GM23248 (cell line): Measurements from ENCODE around the gene SUCLG1. TPM values are rescaled to one million over a fixed set of nuclear protein-coding genes. Genes with fewer than 3 reads are reported as not detected.
A peak's percentile ranks its signal among the peaks of the same experiment; 100 is the strongest.
"Not testable (repeated sequence)": the region's sequence is repeated elsewhere in the genome, so short reads cannot be mapped to it uniquely, and the experiment has no call there.

Experiments
- DNase-seq: peaks from one replicate; pipeline ENCODE4 v3.0.0-alpha.2; 2015
- H2AFZ ChIP-seq: fragments of 200-600 bp; sonication (generic); 2 replicates; pipeline ENCODE4 v1.6.1; 2016; ENCODE audit warnings: antibody characterized with exemption
- H3F3A ChIP-seq: fragments of 200-600 bp; sonication (generic); 2 replicates; pipeline ENCODE4 v1.6.1; 2016; ENCODE audit warnings: mild to moderate bottlenecking, antibody characterized with exemption, mixed run types; ENCODE audit not compliant: insufficient read depth
- H3K27ac ChIP-seq: fragments of 200-600 bp; sonication (generic); 2 replicates; pipeline ENCODE4 v1.5.1; 2016; ENCODE audit warnings: mild to moderate bottlenecking
- H3K27me3 ChIP-seq: fragments of 200-600 bp; sonication (generic); replicated peaks from 2 replicates; pipeline ENCODE4 v1.6.1; 2016; ENCODE audit warnings: mild to moderate bottlenecking; ENCODE audit not compliant: insufficient read depth
- H3K36me3 ChIP-seq: fragments of 200-600 bp; sonication (generic); 2 replicates; pipeline ENCODE4 v1.6.1; 2016; ENCODE audit warnings: low read depth, mild to moderate bottlenecking
- H3K4me1 ChIP-seq: fragments of 200-600 bp; sonication (generic); 2 replicates; pipeline ENCODE4 v1.6.1; 2016; ENCODE audit warnings: mild to moderate bottlenecking; ENCODE audit not compliant: insufficient read depth
- H3K4me2 ChIP-seq: fragments of 200-600 bp; sonication (generic); one replicate; pipeline ENCODE4 v1.6.1; 2016; ENCODE audit warnings: mild to moderate bottlenecking; ENCODE audit not compliant: unreplicated experiment
- H3K4me3 ChIP-seq: fragments of 200-600 bp; sonication (generic); 2 replicates; pipeline ENCODE4 v1.5.1; 2016; ENCODE audit warnings: mild to moderate bottlenecking
- H3K79me2 ChIP-seq: fragments of 200-600 bp; sonication (generic); 2 replicates; pipeline ENCODE4 v1.6.1; 2016; ENCODE audit warnings: mild to moderate bottlenecking; ENCODE audit not compliant: insufficient read depth
- H3K9ac ChIP-seq: fragments of 200-600 bp; sonication (generic); 2 replicates; pipeline ENCODE4 v1.6.1; 2016; ENCODE audit warnings: mild to moderate bottlenecking
- H3K9me2 ChIP-seq: fragments of 200-600 bp; sonication (generic); 2 replicates; pipeline ENCODE4 v1.6.1; 2016; ENCODE audit warnings: mixed run types, mild to moderate bottlenecking, moderate library complexity; ENCODE audit not compliant: insufficient read depth
- H3K9me3 ChIP-seq: fragments of 200-600 bp; sonication (generic); one replicate; pipeline ENCODE4 v1.6.1; 2017; ENCODE audit warnings: low read depth
- H4K20me1 ChIP-seq: fragments of 200-600 bp; sonication (generic); 2 replicates; pipeline ENCODE4 v1.6.0; 2016; ENCODE audit not compliant: insufficient read depth
- EZH2 ChIP-seq: fragments of 200-600 bp; sonication (generic); IDR thresholded peaks from 2 replicates; pipeline ENCODE4 v1.6.1; 2018; ENCODE audit warnings: antibody characterized with exemption, mild to moderate bottlenecking; ENCODE audit not compliant: insufficient read depth, poor library complexity, severe bottlenecking
- EZH2phosphoT487 ChIP-seq: fragments of 200-600 bp; sonication (generic); IDR thresholded peaks from 2 replicates; pipeline ENCODE4 v1.6.1; 2018; ENCODE audit warnings: antibody characterized with exemption, moderate library complexity, mild to moderate bottlenecking, low read depth; ENCODE audit not compliant: insufficient read depth
- WGBS, 2 experiments: methylation state at CpG; one replicate each; pipeline ENCODE4 v1.1.6; 2015 to 2017; ENCODE audit warnings: low lambda C conversion rate in 2 of 2, low coverage in 1 of 2; ENCODE audit errors: missing lambda C conversion rate in 2 of 2; 5-methylcytosine and 5-hydroxymethylcytosine counted together
- in situ Hi-C: fragments of 300-500 bp; cut with MboI; formaldehyde crosslinking; loops from 2 replicates; pipeline ENCODE4 v1.15.0; 2020
- polyA plus RNA-seq: library from polyadenylated mRNA; unstranded; fragments of >200 nt; fragmentation: Nextera tagmentation; extraction: Ambion mirVana; gene quantifications from 2 replicates; pipeline ENCODE4 v1.2.1, GENCODE V29; 2016
- total RNA-seq: library from RNA; depleted of rRNA; stranded (reverse); fragments of >200 nt; shearing (Covaris generic); gene quantifications from 2 replicates; pipeline ENCODE4 v1.2.3, GENCODE V29; 2014

SUCLG1 gene
- total and polyA plus RNA-seq, 2 experiments from 2014 or later: 50.4 to 80.2 TPM

DNA sequence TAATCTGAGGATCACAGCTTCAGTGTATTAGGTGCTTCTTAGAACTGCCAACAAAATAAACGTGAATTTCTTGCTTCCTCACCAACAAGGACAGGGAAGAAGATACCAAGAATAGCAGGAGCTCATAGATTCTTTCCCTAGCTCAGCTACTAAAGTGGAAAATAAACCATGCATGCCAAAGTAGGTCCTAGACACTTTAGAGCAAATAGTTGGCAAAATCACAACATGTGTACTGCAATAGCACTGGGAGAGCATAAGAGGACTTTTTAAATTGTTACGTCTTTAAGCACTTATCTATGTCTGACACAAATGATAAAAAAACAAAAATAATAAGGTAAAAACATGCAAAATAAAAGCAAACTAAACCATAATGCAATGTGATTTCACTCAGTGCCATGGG is 49.5 kb downstream of the SUCLG1 start:
- Histone ChIP-seq H3K36me3 (no peaks in the 10 kb centered on the region), H3F3A (no peaks in the 10 kb centered on the region), H3K4me2 (no peak overlapping the region), H3K9me3 (no peaks in the 10 kb centered on the region), H3K4me3 (no peak overlapping the region), H4K20me1 (no peaks in the 10 kb centered on the region), H3K9me2 (no peaks in the 10 kb centered on the region), H3K9ac (no peak overlapping the region), H3K27me3 (peaks cover 20% of the 10 kb centered on the region), H3K27ac (no peak overlapping the region), H3K79me2 (no peaks in the 10 kb centered on the region), H3K4me1 (0 out of 2 replicates have a peak, but pooled peaks cover 7% of the 10 kb centered on the region), H2AFZ (no peak overlapping the region)
- in situ Hi-C loops: no loop called here
- no peak for TF ChIP-seq EZH2phosphoT487
- no peak for TF ChIP-seq EZH2
- no peak for DNase-seq
- 29 to 38% methylated on average over 2 of the region's 2 CpGs for WGBS, 2 experiments

DNA sequence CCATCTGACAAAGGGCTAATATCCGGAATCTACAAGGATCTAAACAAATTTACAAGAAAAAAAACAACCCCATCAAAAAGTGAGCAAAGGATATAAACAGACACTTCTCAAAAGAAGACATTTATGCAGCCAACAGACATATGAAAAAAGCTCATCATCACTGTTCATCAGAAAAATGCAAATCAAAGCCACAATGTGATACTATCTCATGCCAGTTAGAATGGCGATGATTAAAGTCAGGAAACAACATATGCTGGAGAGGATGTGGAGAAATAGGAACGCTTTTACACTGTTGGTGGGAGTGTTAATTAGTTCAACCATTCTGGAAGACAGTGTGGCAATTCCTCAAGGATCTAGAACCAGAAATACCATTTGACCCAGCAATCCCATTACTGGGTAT is 57.0 kb downstream of the SUCLG1 start:
- H3K27ac ChIP-seq, H3K9ac ChIP-seq, H3F3A ChIP-seq, H3K9me2 ChIP-seq, H3K4me3 ChIP-seq, H3K9me3 ChIP-seq, H3K4me2 ChIP-seq, DNase-seq, in situ Hi-C loops, H3K4me1 ChIP-seq, H3K79me2 ChIP-seq, H2AFZ ChIP-seq, H4K20me1 ChIP-seq, H3K36me3 ChIP-seq: not testable (repeated sequence)
- H3K27me3 ChIP-seq: peaks cover 30% of the 10 kb centered on the region
- WGBS, 2 experiments: 20 to 23% methylated on average over 3 of the region's 3 CpGs

- H2AFZ ChIP-seq, H3K4me2 ChIP-seq, H3K9me2 ChIP-seq, in situ Hi-C loops, H3K9me3 ChIP-seq, H4K20me1 ChIP-seq, H3F3A ChIP-seq, H3K27ac ChIP-seq, H3K79me2 ChIP-seq, H3K4me1 ChIP-seq, H3K9ac ChIP-seq, H3K4me3 ChIP-seq, DNase-seq, H3K36me3 ChIP-seq: not testable (repeated sequence)
- WGBS, 2 experiments: 33 to 44% methylated on average over 1 of the region's 1 CpG
- H3K27me3 ChIP-seq: peaks cover 11% of the 10 kb centered on the region
Observed at GRCh38 chr2:84399839-84400238, 59.2 kb downstream of the SUCLG1 start.

DNA sequence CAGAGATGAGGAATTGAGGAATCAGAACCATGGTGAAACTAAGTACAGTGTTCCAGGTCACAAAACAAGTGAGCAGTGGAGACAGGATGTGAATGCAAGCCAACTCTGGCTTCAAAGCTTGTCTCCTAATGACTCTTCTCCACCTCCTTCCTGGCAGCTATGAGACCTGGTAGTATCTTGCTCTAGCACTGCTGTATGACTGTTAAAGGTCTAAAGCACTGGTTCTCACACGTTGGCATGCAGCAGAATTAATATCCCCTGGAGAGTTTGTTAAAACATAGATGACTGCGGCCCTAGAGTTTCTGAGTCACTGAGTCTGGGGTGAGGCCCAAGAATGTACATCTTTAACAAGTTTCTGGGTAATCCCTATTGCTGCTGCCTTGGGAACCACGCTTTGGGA is 63.3 kb downstream of the SUCLG1 start:
- Histone ChIP-seq H3K4me2 (no peak overlapping the region), H3K79me2 (no peaks in the 10 kb centered on the region), H3K9ac (no peak overlapping the region), H3K9me2 (no peaks in the 10 kb centered on the region), H2AFZ (no peak overlapping the region), H3K27me3 (peaks cover 14% of the 10 kb centered on the region), H3K27ac (no peak overlapping the region), H3K36me3 (no peaks in the 10 kb centered on the region), H3F3A (peaks cover 8% of the 10 kb centered on the region), H3K9me3 (no peaks in the 10 kb centered on the region), H3K4me3 (no peak overlapping the region), H3K4me1 (peaks cover 12% of the 10 kb centered on the region), H4K20me1 (no peaks in the 10 kb centered on the region)
- TF ChIP-seq EZH2phosphoT487: no peak
- TF ChIP-seq EZH2: no peak
- peak; percentile 83 for DNase-seq
- 0 to 1% methylated on average over 3 of the region's 3 CpGs for WGBS, 2 experiments
- in situ Hi-C loops: no loop called here

DNA sequence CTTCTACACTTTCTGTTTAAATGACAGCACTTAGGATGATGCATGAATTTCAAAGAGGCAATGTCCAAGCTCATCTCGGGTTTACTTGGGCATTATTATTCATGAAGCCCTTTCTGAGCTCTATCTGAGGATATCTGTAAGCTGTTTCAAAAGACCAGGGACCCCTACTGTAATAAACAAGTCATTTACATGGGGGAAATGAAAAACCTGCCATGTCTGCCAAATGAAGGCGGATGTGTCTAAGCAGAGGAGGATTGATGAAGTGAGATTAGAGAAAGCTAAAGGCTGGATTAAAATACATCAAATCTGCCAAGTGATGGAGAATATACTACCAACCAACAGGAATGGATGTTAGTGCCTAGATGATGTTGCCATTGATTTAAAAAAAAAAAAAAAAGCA is 64.5 kb downstream of the SUCLG1 start:
- H3K9me2 ChIP-seq: no peaks in the 10 kb centered on the region
- 28 to 39% methylated on average over 2 of the region's 2 CpGs for WGBS, 2 experiments
- in situ Hi-C loops: no loop called here

More for the DNA sequence above, 64.5 kb downstream of the SUCLG1 start:
- Histone ChIP-seq H3K79me2 (no peaks in the 10 kb centered on the region), H4K20me1 (no peaks in the 10 kb centered on the region), H2AFZ (no peak overlapping the region), H3K27me3 (peaks cover 11% of the 10 kb centered on the region), H3K4me3 (no peak overlapping the region), H3K4me1 (peaks cover 12% of the 10 kb centered on the region), H3K4me2 (no peak overlapping the region), H3K9ac (no peak overlapping the region), H3K27ac (no peak overlapping the region), H3K36me3 (no peaks in the 10 kb centered on the region), H3K9me3 (no peaks in the 10 kb centered on the region), H3F3A (peaks cover 8% of the 10 kb centered on the region)
- DNase-seq: no peak
- TF ChIP-seq EZH2 (no peak), EZH2phosphoT487 (no peak)
